MM.1S (cell line): ENCODE results near the gene PLCG1.

Experiments used
- CTCF ChIP-seq: fragments of 300-600 bp; sonication (generic); IDR thresholded peaks from 2 replicates; pipeline ENCODE4 v1.5.1; 2016; ENCODE audit warnings: antibody characterized with exemption, low read length, mixed read lengths
- EZH2 ChIP-seq: fragments of 300-600 bp; sonication (generic); optimal IDR thresholded peaks from 2 replicates; pipeline ENCODE3; 2017; ENCODE audit warnings: low read depth, mild to moderate bottlenecking, antibody characterized with exemption, low read length, mixed read lengths

- TF ChIP-seq CTCF (no peak), EZH2 (no peak)
Observed at GRCh38 chr20:41150664-41151063, 13.3 kb downstream of the PLCG1 start.
